Kidney epithelial cell (primary cell): ENCODE measurements around the gene COLGALT1. TPM values are rescaled to one million over a fixed set of nuclear protein-coding genes. Genes with fewer than 3 reads are reported as not detected.
A peak's percentile ranks its signal among the peaks of the same experiment; 100 is the strongest.
"Not testable (repeated sequence)": the region's sequence is repeated elsewhere in the genome, so short reads cannot be mapped to it uniquely, and the experiment has no call there.

ENCODE experiments used
- DNase-seq: peaks from one replicate; pipeline ENCODE4 v3.0.0-alpha.2; 2010; ENCODE audit warnings: low read depth
- H3K27me3 ChIP-seq: 2 replicates; pipeline ENCODE4 v1.6.0; 2011; ENCODE audit warnings: low read length; ENCODE audit not compliant: control insufficient read depth, insufficient read depth
- H3K36me3 ChIP-seq: 2 replicates; pipeline ENCODE4 v1.5.1; 2011; ENCODE audit warnings: low read length; ENCODE audit not compliant: control insufficient read depth, insufficient read depth
- H3K4me3 ChIP-seq: 2 replicates; pipeline ENCODE4 v1.5.1; 2011; ENCODE audit warnings: low read depth, mild to moderate bottlenecking, control low read depth, low read length
- total RNA-seq: library from RNA; depleted of rRNA; stranded (reverse); fragments of >200 nt; gene quantifications from 2 replicates; pipeline ENCODE4 v1.2.3, GENCODE V29; 2015
- TF ChIP-seq, protein P1 (sequence below): IDR thresholded peaks from 2 replicates; pipeline ENCODE4 v1.5.1; 2011; ENCODE audit warnings: mild to moderate bottlenecking, moderate library complexity, low read length, control low read depth, inconsistent platforms; ENCODE audit not compliant: insufficient read depth, poor library complexity, severe bottlenecking

The COLGALT1 gene
- 68.4 and 76.1 TPM in 2 replicates for total RNA-seq

DNA sequence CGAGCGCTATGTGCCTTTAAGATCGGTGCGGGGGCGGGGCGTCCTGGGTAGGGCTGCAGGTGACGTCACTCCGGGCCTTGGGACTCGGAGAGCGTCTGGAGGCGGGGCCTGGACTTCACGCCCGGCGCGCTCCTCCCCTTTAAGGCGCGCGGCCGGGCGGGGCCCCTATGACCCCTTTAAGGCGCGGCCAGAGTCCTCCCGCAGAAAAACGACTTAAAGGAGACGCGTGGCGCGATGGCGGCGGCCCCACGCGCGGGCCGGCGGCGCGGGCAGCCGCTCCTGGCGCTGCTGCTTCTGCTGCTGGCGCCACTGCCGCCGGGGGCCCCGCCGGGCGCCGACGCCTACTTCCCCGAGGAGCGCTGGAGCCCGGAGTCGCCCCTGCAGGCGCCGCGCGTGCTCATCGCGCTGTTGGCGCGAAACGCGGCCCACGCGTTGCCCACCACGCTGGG is at the start of gene COLGALT1:
COLGALT1 (plus strand) TSS at position 170 of the 449 bp plus-strand sequence; CDS start at position 235, 65 bp downstream.
- Histone ChIP-seq H3K36me3 (peaks cover 2% of the 10 kb centered on the region), H3K27me3 (no peaks in the 10 kb centered on the region), H3K4me3 (peak within 1 kb of the TSS; percentile 96)
- peak; percentile 81 for DNase-seq
- TF ChIP-seq, protein P1, sequence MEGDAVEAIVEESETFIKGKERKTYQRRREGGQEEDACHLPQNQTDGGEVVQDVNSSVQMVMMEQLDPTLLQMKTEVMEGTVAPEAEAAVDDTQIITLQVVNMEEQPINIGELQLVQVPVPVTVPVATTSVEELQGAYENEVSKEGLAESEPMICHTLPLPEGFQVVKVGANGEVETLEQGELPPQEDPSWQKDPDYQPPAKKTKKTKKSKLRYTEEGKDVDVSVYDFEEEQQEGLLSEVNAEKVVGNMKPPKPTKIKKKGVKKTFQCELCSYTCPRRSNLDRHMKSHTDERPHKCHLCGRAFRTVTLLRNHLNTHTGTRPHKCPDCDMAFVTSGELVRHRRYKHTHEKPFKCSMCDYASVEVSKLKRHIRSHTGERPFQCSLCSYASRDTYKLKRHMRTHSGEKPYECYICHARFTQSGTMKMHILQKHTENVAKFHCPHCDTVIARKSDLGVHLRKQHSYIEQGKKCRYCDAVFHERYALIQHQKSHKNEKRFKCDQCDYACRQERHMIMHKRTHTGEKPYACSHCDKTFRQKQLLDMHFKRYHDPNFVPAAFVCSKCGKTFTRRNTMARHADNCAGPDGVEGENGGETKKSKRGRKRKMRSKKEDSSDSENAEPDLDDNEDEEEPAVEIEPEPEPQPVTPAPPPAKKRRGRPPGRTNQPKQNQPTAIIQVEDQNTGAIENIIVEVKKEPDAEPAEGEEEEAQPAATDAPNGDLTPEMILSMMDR = no peak

DNA sequence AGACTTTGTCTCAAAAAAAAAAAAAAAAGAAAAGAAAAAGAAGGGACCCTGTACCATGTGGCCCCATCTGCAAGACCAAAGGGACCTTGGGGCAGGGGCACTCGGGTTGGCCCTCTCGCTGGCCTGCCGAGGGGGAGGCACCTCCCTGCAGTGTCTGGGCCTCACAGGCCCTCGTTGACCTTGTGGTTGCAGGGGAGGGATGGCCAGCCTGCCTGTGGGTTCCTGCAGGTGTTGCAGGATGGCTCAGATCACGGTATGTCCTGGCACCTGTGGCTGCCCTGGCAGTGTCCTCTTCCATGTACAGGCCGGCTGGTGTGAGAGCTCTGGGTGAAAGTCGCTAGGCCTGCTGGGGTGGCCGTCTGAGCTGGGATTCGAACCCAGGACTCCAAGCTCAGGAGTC is 48.7 kb upstream of the COLGALT1 start:
- TF ChIP-seq, protein P1 = no peak
- peaks cover 1% of the 10 kb centered on the region for H3K36me3 ChIP-seq
- no peak for DNase-seq
- no peak overlapping the region for H3K4me3 ChIP-seq
- no peaks in the 10 kb centered on the region for H3K27me3 ChIP-seq

DNA sequence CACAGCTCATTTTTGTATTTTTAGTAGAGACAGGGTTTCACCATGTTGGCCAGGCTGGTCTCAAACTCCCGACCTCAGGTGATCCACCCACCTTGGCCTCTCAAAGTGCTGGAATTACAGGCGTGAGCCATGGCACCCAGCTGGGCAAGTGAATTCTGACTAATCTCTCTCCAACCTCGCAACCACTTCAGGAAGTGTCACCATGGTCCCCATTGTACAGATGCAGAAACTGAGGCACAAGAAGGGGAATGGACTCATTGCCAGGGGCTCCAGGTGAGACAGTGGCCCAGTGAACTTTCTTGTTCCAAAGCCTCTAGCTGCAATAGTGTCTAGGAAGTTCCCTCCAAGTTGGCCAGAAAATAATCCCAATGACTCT is 46.9 kb upstream of the COLGALT1 start:
- H3K4me3 ChIP-seq, DNase-seq, H3K27me3 ChIP-seq, H3K36me3 ChIP-seq: not testable (repeated sequence)

DNA sequence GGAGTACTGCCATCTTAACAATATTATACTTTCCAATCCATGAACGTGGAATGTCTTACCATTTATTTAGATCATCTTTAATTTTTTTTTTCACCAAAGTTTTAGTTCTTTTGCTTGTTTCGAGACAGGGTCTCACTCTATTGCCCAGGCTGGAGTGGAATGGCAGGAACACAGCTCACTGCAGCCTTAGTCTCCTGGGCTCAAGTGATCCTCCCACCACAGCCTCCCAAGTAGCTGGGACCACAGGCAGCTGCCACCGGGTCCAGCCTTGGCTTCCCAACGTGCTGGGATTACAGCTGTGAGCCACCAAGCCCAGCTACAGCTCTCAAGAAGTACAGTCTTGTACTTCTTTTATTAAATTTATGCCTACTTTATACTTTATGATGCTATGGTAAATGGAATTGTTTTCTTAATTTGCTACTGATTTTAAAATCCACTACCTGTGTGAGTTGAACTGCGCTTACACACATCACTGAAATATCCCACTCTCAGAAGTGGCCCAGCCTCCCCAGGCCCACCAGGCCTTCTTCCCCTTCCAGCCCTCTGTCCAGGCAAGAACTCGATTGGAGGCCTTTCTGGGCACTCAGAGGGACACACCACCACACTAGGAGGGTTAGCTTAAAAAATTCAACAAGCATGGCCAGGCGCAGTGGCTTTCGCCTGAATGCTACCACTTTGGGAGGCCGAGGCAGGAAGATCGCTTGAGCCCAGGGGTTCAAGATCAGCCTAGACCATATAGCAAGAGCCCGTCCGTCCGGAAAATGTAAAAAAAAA is 45.0 kb upstream of the COLGALT1 start:
- TF ChIP-seq, protein P1 = no peak
- peak overlapping the region; percentile 68 for H3K4me3 ChIP-seq

DNA sequence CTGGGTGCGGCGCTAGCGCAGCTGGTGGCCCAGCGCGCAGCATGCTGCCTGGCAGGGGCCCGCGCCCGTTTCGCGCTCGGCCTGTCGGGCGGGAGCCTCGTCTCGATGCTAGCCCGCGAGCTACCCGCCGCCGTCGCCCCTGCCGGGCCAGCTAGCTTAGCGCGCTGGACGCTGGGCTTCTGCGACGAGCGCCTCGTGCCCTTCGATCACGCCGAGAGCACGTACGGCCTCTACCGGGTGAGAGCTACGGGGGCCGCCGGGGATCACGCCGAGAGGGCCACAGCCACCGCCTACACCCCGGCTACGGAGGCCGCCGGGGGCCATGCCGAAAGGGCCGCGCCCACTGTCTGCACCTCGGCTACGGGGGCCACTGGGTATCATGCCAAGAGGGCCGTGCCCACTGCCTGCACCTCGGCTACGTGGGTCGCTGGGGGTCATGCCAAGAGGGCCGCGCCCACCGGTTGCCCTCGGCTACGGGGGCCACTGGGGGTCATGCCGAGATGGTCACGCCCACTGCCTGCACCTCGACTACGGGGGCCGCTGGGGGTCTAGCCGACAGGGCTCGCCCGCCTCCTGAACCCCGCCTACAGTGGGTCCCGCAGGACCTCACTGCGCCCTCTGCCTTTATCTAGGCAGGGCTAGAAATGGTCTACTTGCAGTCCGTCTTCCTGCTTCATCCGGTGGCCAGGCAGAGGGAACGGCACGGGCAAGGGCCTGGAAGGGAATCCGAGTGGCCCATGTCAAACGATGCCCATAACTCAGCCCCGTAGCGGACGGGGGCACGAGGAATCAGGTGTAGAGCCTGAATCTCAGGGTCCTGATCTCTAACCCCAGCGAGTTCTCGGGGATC is 43.5 kb upstream of the COLGALT1 start:
- TF ChIP-seq, protein P1 = peak; percentile 39
- Histone ChIP-seq H3K4me3 (peak overlapping the region; percentile 68), H3K36me3 (peaks cover 1% of the 10 kb centered on the region), H3K27me3 (no peaks in the 10 kb centered on the region)
- DNase-seq = peak; percentile 35

More for the DNA sequence above, 45.0 kb upstream of the COLGALT1 start:
- no peaks in the 10 kb centered on the region for H3K27me3 ChIP-seq
- peaks cover 1% of the 10 kb centered on the region for H3K36me3 ChIP-seq
- no peak for DNase-seq

DNA sequence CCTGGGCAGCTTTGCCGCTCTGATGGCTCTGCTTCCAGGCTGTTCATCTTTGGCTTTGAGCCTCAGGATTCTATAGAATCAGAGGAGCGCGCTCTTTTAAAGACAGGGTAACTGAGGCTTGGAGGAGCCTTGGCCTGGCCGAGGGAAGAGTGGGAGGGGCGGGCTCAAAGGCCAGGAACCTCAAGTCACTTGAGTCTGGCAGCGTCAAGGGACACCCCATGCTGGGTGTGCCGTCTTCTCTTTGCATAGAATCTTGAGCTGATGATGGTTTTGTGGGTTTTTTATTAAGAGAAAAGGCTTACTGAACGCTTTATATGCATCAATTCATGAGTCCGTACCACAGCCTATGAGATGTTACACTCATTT is 42.9 kb upstream of the COLGALT1 start:
- TF ChIP-seq, protein P1 = no peak
- Histone ChIP-seq H3K4me3 (peak overlapping the region; percentile 68), H3K36me3 (peaks cover 4% of the 10 kb centered on the region), H3K27me3 (no peaks in the 10 kb centered on the region)
- no peak for DNase-seq
